ENCODE measurements around the gene PRAF2. TPM values are rescaled to one million over a fixed set of nuclear protein-coding genes. Genes with fewer than 3 reads are reported as not detected.

PRAF2 gene
- total and polyA plus RNA-seq, 9 of the 15 experiments (the other 6 are each of a cell fraction or from before 2014, with no cell fraction given): 0.24 to 5.7 (median 2.0) TPM

- peak; percentile 6; the same call in 1 of the 2 replicates for TF ChIP-seq EP400 (IDR thresholded peaks at IDR 0.05)
- no peak for TF ChIP-seq HMGXB4 (CRISPR knock-in tag; IDR thresholded peaks at IDR 0.05)
- no peak for TF ChIP-seq TARDBP (IDR thresholded peaks at IDR 0.05)
- no peak for TF ChIP-seq NUFIP1 (IDR thresholded peaks at IDR 0.05; ENCODE audit: partially characterized antibody)
- TF ChIP-seq ARID1B (IDR thresholded peaks at IDR 0.05): peak; percentile 51; the same call in 1 of the 2 replicates
- TF ChIP-seq ARID3A (IDR thresholded peaks at IDR 0.05; ENCODE audit: borderline replicate concordance, low read depth, low read length): peak; percentile 82; the same call in 1 of the 2 replicates
- no peak; the same call in 1 of the 2 replicates for TF ChIP-seq POLR2A (conservative IDR thresholded peaks at IDR 0.05)
- TF ChIP-seq ZNF263 (CRISPR knock-in tag; IDR thresholded peaks at IDR 0.05; ENCODE audit: borderline replicate concordance): peak; percentile 98
- no peak for TF ChIP-seq ZNF23 (CRISPR knock-in tag; IDR thresholded peaks at IDR 0.05)
- TF ChIP-seq ZNF121 (CRISPR knock-in tag; conservative IDR thresholded peaks at IDR 0.05): no peak
- TF ChIP-seq ATF3 (IDR thresholded peaks at IDR 0.05): peak; percentile 88
- no peak for TF ChIP-seq ATF3 (CRISPR knock-in tag; conservative IDR thresholded peaks at IDR 0.05)
- TF ChIP-seq ETV6 (IDR thresholded peaks at IDR 0.05; ENCODE audit: borderline replicate concordance in 1 of 2, low read depth in 2 of 2, low read length in 1 of 2): no peak
- TF ChIP-seq ETV6 (CRISPR knock-in tag; IDR thresholded peaks at IDR 0.05; ENCODE audit: borderline replicate concordance): no peak
- TF ChIP-seq PHF20 (IDR thresholded peaks at IDR 0.05; ENCODE audit: partially characterized antibody): no peak
- no peak for TF ChIP-seq ZNF398 (CRISPR knock-in tag; IDR thresholded peaks at IDR 0.05)
- TF ChIP-seq RHOXF2B (CRISPR knock-in tag; conservative IDR thresholded peaks at IDR 0.05): no peak
- peak; percentile 65 for TF ChIP-seq TAF1 (IDR thresholded peaks at IDR 0.05; ENCODE audit: control insufficient read depth, extremely low read depth, insufficient read depth, low read length, severe bottlenecking)
- no peak for TF ChIP-seq SREBF2 (CRISPR knock-in tag; IDR thresholded peaks at IDR 0.05)
- no peak for TF ChIP-seq ZNF316 (IDR thresholded peaks at IDR 0.05)
- peak; percentile 49; the same call in 1 of the 2 replicates for TF ChIP-seq NBN (IDR thresholded peaks at IDR 0.05; ENCODE audit: low read depth)
- no peak for TF ChIP-seq EHMT2 (IDR thresholded peaks at IDR 0.05)
- TF ChIP-seq KLF16 (IDR thresholded peaks at IDR 0.05): no peak
- no peak for TF ChIP-seq ZNF197 (CRISPR knock-in tag; IDR thresholded peaks at IDR 0.05; ENCODE audit: low read depth)
Observed at GRCh38 chrX:49043220-49043986, 30.4 kb downstream of the PRAF2 start, which contains the start of gene TFE3 (continued).
